ENCODE results near the gene PLEKHA4.

Gene PLEKHA4

DNA sequence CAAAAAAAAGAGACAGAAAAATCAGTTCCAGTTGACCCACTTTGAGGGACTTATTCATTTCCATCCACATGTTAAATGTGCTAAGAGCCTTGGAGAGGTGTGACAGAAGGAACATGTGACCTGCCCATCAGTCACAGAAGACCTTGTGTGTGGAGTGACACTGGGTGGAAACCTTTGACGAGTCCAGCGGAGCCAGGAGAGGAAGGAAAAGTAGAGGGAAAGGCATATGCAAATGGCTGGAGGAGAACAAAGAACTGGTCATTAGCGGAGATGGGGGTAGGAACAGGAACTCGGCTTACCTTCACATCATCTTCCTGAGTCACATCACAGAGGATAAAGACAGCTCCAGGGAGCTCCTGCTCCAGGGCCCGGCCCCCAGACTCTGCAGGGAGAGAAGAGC is 34.4 kb downstream of the PLEKHA4 start:
- Histone ChIP-seq H3K27me3 (replicated peaks; ENCODE audit: insufficient read depth, low read length) (peaks cover 8% of the 10 kb centered on the region; the same call in 1 of the 2 replicates), H3K36me3 (replicated peaks; ENCODE audit: insufficient read depth, low read length) (no peaks in the 10 kb centered on the region), H3K4me2 (ENCODE audit: low read depth, low read length) (no peak overlapping the region), H3K9ac (ENCODE audit: low read length) (no peak overlapping the region), H4K20me1 (ENCODE audit: insufficient read depth, low read length) (no peaks in the 10 kb centered on the region), H3K9me3 (replicated peaks; ENCODE audit: insufficient read depth, low read length) (no peaks in the 10 kb centered on the region), H3K9me2 (replicated peaks; ENCODE audit: insufficient read depth, low read length) (no peaks in the 10 kb centered on the region), H3K79me2 (ENCODE audit: low read length) (no peaks in the 10 kb centered on the region), H2AFZ (ENCODE audit: low read length) (no peak overlapping the region), H3K4me1 (ENCODE audit: low read length) (no peaks in the 10 kb centered on the region), H3K4me3 (ENCODE audit: low read length) (no peak overlapping the region), H3K27ac (ENCODE audit: low read length) (no peak overlapping the region), H3F3A (ENCODE audit: insufficient read depth, low read length) (0 out of 2 replicates have a peak, but pooled peaks cover 3% of the 10 kb centered on the region)
- no peak for DNase-seq
- TF ChIP-seq EZH2phosphoT487 (IDR thresholded peaks at IDR 0.05; ENCODE audit: low read length): no peak
- TF ChIP-seq EZH2 (optimal IDR thresholded peaks at IDR 0.05; ENCODE audit: low read depth, low read length): no peak
- TF ChIP-seq, protein P1, sequence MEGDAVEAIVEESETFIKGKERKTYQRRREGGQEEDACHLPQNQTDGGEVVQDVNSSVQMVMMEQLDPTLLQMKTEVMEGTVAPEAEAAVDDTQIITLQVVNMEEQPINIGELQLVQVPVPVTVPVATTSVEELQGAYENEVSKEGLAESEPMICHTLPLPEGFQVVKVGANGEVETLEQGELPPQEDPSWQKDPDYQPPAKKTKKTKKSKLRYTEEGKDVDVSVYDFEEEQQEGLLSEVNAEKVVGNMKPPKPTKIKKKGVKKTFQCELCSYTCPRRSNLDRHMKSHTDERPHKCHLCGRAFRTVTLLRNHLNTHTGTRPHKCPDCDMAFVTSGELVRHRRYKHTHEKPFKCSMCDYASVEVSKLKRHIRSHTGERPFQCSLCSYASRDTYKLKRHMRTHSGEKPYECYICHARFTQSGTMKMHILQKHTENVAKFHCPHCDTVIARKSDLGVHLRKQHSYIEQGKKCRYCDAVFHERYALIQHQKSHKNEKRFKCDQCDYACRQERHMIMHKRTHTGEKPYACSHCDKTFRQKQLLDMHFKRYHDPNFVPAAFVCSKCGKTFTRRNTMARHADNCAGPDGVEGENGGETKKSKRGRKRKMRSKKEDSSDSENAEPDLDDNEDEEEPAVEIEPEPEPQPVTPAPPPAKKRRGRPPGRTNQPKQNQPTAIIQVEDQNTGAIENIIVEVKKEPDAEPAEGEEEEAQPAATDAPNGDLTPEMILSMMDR (IDR thresholded peaks at IDR 0.05; ENCODE audit: low read length): no peak

DNA sequence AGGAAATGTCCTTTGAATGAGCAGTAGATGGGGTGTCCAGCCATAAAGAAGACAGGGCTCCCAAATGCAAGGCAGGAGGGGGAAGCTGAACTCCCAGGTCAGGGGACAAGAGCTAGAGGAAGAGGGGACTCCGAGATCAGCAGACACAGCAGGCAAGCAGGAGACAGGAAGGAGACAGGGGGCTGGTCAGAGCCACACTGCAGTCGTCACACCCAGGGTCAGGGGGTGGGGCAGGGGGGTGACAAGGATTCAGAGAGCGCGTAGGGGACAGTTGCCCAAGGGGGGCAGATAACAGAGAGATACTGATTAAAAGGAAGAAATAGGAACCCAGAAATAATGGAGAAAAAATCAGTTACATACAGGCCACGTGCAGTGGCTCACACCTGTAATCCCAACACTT is 35.4 kb downstream of the PLEKHA4 start:
- no peak overlapping the region for H2AFZ ChIP-seq (ENCODE audit: low read length)
- no peak overlapping the region for H3K27ac ChIP-seq (ENCODE audit: low read length)
- no peaks in the 10 kb centered on the region for H3K79me2 ChIP-seq (ENCODE audit: low read length)
- no peak overlapping the region for H3K4me2 ChIP-seq (ENCODE audit: low read depth, low read length)
- H3K27me3 ChIP-seq (replicated peaks; ENCODE audit: insufficient read depth, low read length): peaks cover 8% of the 10 kb centered on the region; the same call in 1 of the 2 replicates
- DNase-seq: no peak
- H3K4me3 ChIP-seq (ENCODE audit: low read length): no peak overlapping the region
- H3F3A ChIP-seq (ENCODE audit: insufficient read depth, low read length): no peaks in the 10 kb centered on the region
- no peaks in the 10 kb centered on the region for H3K9me2 ChIP-seq (replicated peaks; ENCODE audit: insufficient read depth, low read length)
- H4K20me1 ChIP-seq (ENCODE audit: insufficient read depth, low read length): no peaks in the 10 kb centered on the region
- no peaks in the 10 kb centered on the region for H3K9me3 ChIP-seq (replicated peaks; ENCODE audit: insufficient read depth, low read length)
- H3K4me1 ChIP-seq (ENCODE audit: low read length): no peaks in the 10 kb centered on the region
- no peak overlapping the region for H3K9ac ChIP-seq (ENCODE audit: low read length)
- no peaks in the 10 kb centered on the region for H3K36me3 ChIP-seq (replicated peaks; ENCODE audit: insufficient read depth, low read length)
- no peak for TF ChIP-seq EZH2 (optimal IDR thresholded peaks at IDR 0.05; ENCODE audit: low read depth, low read length)
- TF ChIP-seq EZH2phosphoT487 (IDR thresholded peaks at IDR 0.05; ENCODE audit: low read length): no peak
- TF ChIP-seq, protein P1 (IDR thresholded peaks at IDR 0.05; ENCODE audit: low read length): no peak

DNA sequence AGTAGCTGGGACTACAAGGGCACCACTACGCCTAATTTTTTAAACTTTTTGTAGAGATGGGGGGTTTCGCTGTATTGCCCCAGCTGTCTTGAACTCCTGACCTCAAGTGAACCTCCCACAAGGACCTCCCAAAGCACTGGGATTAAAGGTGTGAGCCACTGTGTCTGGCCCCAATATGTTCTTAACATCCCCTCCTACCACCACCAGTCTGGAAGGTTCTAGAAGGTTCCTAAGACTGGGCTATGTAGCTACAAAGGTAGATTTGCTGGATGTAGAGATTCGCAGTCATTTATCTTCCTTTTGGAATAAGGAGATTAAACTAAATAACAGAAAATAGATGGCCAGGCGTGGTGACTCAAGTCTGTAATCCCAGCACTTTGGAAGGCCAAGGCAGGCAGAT is 37.5 kb downstream of the PLEKHA4 start:
- H2AFZ ChIP-seq (ENCODE audit: low read length): no peak overlapping the region
- no peaks in the 10 kb centered on the region for H4K20me1 ChIP-seq (ENCODE audit: insufficient read depth, low read length)
- no peaks in the 10 kb centered on the region for H3K4me1 ChIP-seq (ENCODE audit: low read length)
- no peaks in the 10 kb centered on the region for H3K9me2 ChIP-seq (replicated peaks; ENCODE audit: insufficient read depth, low read length)
- TF ChIP-seq EZH2 (optimal IDR thresholded peaks at IDR 0.05; ENCODE audit: low read depth, low read length): no peak
- TF ChIP-seq, protein P1 (IDR thresholded peaks at IDR 0.05; ENCODE audit: low read length): no peak
- no peak for TF ChIP-seq EZH2phosphoT487 (IDR thresholded peaks at IDR 0.05; ENCODE audit: low read length)
- no peak overlapping the region for H3K4me3 ChIP-seq (ENCODE audit: low read length)
- H3K9me3 ChIP-seq (replicated peaks; ENCODE audit: insufficient read depth, low read length): no peaks in the 10 kb centered on the region
- no peaks in the 10 kb centered on the region for H3K36me3 ChIP-seq (replicated peaks; ENCODE audit: insufficient read depth, low read length)
- DNase-seq: no peak
- no peak overlapping the region for H3K4me2 ChIP-seq (ENCODE audit: low read depth, low read length)
- H3K79me2 ChIP-seq (ENCODE audit: low read length): no peaks in the 10 kb centered on the region
- H3K27me3 ChIP-seq (replicated peaks; ENCODE audit: insufficient read depth, low read length): no peaks in the 10 kb centered on the region
- H3K9ac ChIP-seq (ENCODE audit: low read length): no peak overlapping the region
- no peaks in the 10 kb centered on the region for H3F3A ChIP-seq (ENCODE audit: insufficient read depth, low read length)
- H3K27ac ChIP-seq (ENCODE audit: low read length): no peak overlapping the region

Measured in MM.1S (cell line).